Measurements from ENCODE around the gene CREB3L2.

- TF ChIP-seq ZBTB21 (tag by site-specific recombination; IDR thresholded peaks at IDR 0.05), result no peak
- no peak for TF ChIP-seq MYNN (tag by site-specific recombination; IDR thresholded peaks at IDR 0.05; ENCODE audit: borderline replicate concordance)
- no peak for TF ChIP-seq CTCF (tag by site-specific recombination; IDR thresholded peaks at IDR 0.05)
- TF ChIP-seq ZNF362 (tag by site-specific recombination; IDR thresholded peaks at IDR 0.05), result no peak
- no peak for TF ChIP-seq ELK4 (IDR thresholded peaks at IDR 0.05; ENCODE audit: borderline replicate concordance, low read depth, low read length)
Measured at GRCh38 chr7:137930581-137930980, 71.3 kb downstream of the CREB3L2 start.
